HL-60 (cell line): ENCODE results near the gene CD300C.

Experiments
- DNase-seq, 2 experiments: peaks; one replicate each; pipeline ENCODE4 v3.0.0-alpha.2; 2010 to 2020; ENCODE audit warnings: low read depth in 1 of 2, low spot score in 1 of 2
- H3K27ac ChIP-seq: fragments of 250-450 bp; sonication (Bioruptor Pico); replicated peaks from 2 replicates; pipeline ENCODE4 v1.5.1; 2020; ENCODE audit warnings: mild to moderate bottlenecking, moderate library complexity
- H3K27me3 ChIP-seq: fragments of 250-450 bp; sonication (Bioruptor Pico); 2 replicates; pipeline ENCODE4 v1.5.1; 2021; ENCODE audit warnings: mild to moderate bottlenecking, moderate library complexity; ENCODE audit not compliant: insufficient read depth, poor library complexity, severe bottlenecking
- H3K4me3 ChIP-seq: replicated peaks from 2 replicates; pipeline ENCODE4 v1.5.1; 2011; ENCODE audit warnings: mild to moderate bottlenecking, control low read depth, low read length; ENCODE audit not compliant: insufficient read depth
- GABPA ChIP-seq: IDR thresholded peaks from 2 replicates; pipeline ENCODE4 v1.6.1; 2012; ENCODE audit warnings: low read depth
- POLR2AphosphoS5 ChIP-seq: IDR thresholded peaks from 2 replicates; pipeline ENCODE4 v1.6.1; 2012; ENCODE audit warnings: low read depth
- SPI1 ChIP-seq: IDR thresholded peaks from 2 replicates; pipeline ENCODE4 v1.6.1; 2012; ENCODE audit warnings: low read depth, mild to moderate bottlenecking, borderline replicate concordance
- TF ChIP-seq, protein P1 (sequence below): IDR thresholded peaks from one replicate; pipeline ENCODE4 v1.5.1; 2011; ENCODE audit warnings: low read length, control low read depth, inconsistent platforms; ENCODE audit not compliant: insufficient read depth
- TF ChIP-seq, protein P2 (sequence below): IDR thresholded peaks from 2 replicates; pipeline ENCODE4 v1.6.1; 2012; ENCODE audit warnings: low read depth; ENCODE audit not compliant: insufficient replicate concordance

Gene CD300C

DNA sequence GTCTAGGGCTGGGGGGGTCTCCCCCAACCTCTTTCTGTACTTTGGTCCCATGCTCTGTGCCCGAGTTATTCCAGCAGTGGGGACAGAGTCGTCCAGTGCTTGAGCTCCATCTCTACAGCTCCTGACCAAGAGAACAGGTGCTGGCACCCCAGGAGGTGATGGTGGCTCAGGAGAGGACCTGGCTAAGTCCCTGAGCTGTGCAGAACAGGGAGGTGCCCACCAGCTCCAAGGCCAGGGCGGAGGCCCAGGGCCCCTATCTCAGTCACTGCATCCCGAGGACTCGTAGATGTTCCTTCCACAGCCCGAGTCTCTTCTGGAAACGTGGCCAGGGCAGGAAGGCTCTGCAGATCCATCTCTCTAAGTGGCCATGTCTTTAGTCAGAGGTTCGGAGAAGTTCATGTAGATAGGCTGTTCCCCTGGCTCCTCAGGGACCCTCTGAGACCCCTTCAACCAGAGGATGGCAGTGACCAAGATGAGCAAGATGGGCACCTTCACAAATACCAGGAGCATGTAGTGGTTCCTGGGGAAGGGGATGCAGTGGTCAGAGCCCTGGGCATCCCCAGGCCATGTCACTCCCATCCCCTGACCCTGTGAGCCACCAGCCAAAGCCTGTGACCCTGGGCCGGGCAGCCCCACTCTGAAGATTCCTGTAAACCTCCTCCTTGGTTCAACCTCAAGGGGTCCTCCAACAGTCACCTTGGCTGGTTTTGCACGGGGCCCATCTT lies 23.4 kb downstream of the CD300C start:
- TF ChIP-seq SPI1 (no peak), GABPA (no peak), POLR2AphosphoS5 (no peak)
- TF ChIP-seq, protein P1, sequence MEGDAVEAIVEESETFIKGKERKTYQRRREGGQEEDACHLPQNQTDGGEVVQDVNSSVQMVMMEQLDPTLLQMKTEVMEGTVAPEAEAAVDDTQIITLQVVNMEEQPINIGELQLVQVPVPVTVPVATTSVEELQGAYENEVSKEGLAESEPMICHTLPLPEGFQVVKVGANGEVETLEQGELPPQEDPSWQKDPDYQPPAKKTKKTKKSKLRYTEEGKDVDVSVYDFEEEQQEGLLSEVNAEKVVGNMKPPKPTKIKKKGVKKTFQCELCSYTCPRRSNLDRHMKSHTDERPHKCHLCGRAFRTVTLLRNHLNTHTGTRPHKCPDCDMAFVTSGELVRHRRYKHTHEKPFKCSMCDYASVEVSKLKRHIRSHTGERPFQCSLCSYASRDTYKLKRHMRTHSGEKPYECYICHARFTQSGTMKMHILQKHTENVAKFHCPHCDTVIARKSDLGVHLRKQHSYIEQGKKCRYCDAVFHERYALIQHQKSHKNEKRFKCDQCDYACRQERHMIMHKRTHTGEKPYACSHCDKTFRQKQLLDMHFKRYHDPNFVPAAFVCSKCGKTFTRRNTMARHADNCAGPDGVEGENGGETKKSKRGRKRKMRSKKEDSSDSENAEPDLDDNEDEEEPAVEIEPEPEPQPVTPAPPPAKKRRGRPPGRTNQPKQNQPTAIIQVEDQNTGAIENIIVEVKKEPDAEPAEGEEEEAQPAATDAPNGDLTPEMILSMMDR: no peak
- TF ChIP-seq, protein P2, sequence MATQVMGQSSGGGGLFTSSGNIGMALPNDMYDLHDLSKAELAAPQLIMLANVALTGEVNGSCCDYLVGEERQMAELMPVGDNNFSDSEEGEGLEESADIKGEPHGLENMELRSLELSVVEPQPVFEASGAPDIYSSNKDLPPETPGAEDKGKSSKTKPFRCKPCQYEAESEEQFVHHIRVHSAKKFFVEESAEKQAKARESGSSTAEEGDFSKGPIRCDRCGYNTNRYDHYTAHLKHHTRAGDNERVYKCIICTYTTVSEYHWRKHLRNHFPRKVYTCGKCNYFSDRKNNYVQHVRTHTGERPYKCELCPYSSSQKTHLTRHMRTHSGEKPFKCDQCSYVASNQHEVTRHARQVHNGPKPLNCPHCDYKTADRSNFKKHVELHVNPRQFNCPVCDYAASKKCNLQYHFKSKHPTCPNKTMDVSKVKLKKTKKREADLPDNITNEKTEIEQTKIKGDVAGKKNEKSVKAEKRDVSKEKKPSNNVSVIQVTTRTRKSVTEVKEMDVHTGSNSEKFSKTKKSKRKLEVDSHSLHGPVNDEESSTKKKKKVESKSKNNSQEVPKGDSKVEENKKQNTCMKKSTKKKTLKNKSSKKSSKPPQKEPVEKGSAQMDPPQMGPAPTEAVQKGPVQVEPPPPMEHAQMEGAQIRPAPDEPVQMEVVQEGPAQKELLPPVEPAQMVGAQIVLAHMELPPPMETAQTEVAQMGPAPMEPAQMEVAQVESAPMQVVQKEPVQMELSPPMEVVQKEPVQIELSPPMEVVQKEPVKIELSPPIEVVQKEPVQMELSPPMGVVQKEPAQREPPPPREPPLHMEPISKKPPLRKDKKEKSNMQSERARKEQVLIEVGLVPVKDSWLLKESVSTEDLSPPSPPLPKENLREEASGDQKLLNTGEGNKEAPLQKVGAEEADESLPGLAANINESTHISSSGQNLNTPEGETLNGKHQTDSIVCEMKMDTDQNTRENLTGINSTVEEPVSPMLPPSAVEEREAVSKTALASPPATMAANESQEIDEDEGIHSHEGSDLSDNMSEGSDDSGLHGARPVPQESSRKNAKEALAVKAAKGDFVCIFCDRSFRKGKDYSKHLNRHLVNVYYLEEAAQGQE: no peak
- Histone ChIP-seq H3K4me3 (no peak overlapping the region), H3K27me3 (no peaks in the 10 kb centered on the region), H3K27ac (peak overlapping the region; percentile 91)
- no peak for DNase-seq

DNA sequence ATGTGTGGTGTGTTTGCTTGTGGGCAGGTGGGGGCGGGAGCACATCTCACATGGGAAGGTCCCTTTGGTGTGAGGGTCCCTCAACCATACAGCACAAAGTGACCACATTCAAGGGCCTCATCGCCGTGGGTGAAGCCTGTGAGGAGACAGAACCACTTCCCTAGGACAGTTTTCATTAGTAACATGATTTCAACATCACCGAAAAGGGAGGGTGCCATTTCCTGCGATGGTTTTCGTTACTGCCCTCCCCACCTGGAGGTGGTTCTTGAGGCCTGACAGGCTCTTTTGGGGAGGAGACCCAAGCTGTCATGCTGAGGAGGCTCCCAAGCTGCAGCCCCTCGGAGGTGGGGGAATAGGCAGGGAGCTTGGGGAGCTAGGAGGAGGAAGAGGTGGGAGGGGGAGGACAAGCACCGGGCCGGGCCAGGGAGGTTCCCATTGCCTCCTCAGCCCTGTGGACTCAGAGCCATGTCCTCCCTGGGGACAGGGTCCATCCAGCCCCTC lies 24.2 kb downstream of the CD300C start:
- DNase-seq: peak; percentile 89 to 93
- peak; percentile 77 for TF ChIP-seq POLR2AphosphoS5
- TF ChIP-seq, protein P2: no peak
- peak; percentile 89; the same call in 1 of the 2 replicates for TF ChIP-seq SPI1
- H3K27ac ChIP-seq: peak overlapping the region; percentile 91
- H3K27me3 ChIP-seq: no peaks in the 10 kb centered on the region
- H3K4me3 ChIP-seq: no peak overlapping the region

DNA sequence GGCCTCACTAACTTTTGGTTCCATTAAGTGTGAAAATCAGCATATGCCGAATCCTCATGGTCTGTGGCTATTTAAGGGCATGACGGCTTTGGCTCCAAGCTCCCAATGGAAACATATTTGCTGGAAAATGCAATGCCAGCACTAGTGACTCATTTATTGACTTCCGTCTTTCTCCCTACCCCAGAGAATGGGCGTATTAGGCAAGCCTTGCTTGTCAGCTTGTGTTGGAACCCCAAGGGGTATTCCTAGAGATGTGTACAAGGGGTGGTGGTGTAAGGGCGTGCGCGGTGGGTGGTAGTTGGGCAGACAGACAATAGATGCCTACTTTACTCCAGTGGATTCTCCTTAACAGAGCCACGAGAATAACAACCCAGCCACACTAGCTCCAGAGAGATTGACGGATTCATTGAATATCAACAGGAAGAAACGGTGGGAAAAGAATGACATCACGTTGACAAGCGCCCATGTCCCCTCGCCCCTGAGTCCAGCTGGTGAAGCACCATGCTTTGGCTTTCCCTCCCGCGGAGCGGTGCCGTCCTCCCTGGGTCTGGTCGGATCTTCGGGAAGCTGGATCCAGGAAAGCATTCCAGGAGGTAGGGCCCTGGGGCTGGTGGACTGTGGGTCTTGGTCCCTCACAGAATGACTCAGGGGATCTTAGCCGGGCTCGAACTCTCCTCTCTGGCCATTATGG lies 25.0 kb downstream of the CD300C start:
- no peak for TF ChIP-seq GABPA
- TF ChIP-seq, protein P2: no peak
- TF ChIP-seq, protein P1: no peak
- TF ChIP-seq POLR2AphosphoS5: peak; percentile 13; the same call in 1 of the 2 replicates
- peak; percentile 69; the same call in 1 of the 2 replicates for TF ChIP-seq SPI1
- peak; percentile 73 to 85 for DNase-seq
- H3K27me3 ChIP-seq: no peaks in the 10 kb centered on the region
- no peak overlapping the region for H3K4me3 ChIP-seq
- peak overlapping the region; percentile 91 for H3K27ac ChIP-seq
